Trophoblast cell (in vitro differentiated cells and primary cell): Measurements from ENCODE around the gene TTC39C.

Experiments
- DNase-seq, 2 donors: peaks; one replicate each; pipeline ENCODE4 v3.0.0-alpha.2; 2016
- H2AFZ ChIP-seq: 2 replicates; pipeline ENCODE4 v1.6.1; 2013; ENCODE audit warnings: low read length, moderate library complexity, mild to moderate bottlenecking; ENCODE audit not compliant: insufficient read depth, poor library complexity
- H2AK5ac ChIP-seq: 2 replicates; pipeline ENCODE4 v1.6.1; 2013; ENCODE audit warnings: mild to moderate bottlenecking, low read length
- H2BK120ac ChIP-seq: 2 replicates; pipeline ENCODE4 v1.6.1; 2013; ENCODE audit warnings: low read length, mild to moderate bottlenecking, moderate library complexity; ENCODE audit not compliant: insufficient read depth, poor library complexity
- H2BK12ac ChIP-seq: 2 replicates; pipeline ENCODE4 v1.6.1; 2013; ENCODE audit warnings: mild to moderate bottlenecking, low read length, moderate library complexity
- H2BK5ac ChIP-seq: 2 replicates; pipeline ENCODE4 v1.6.1; 2013; ENCODE audit warnings: low read length, low read depth, moderate library complexity, mild to moderate bottlenecking; ENCODE audit not compliant: poor library complexity
- H3K14ac ChIP-seq: 2 replicates; pipeline ENCODE4 v1.6.1; 2013; ENCODE audit warnings: mild to moderate bottlenecking, low read length
- H3K18ac ChIP-seq: 2 replicates; pipeline ENCODE4 v1.6.1; 2013; ENCODE audit warnings: mild to moderate bottlenecking, low read length
- H3K23ac ChIP-seq: 2 replicates; pipeline ENCODE4 v1.6.1; 2013; ENCODE audit warnings: low read length
- H3K27ac ChIP-seq: 2 replicates; pipeline ENCODE4 v1.5.1; 2013; ENCODE audit warnings: low read depth, mild to moderate bottlenecking, inconsistent platforms, low read length, moderate library complexity
- H3K27me3 ChIP-seq: 2 replicates; pipeline ENCODE4 v1.6.1; 2013; ENCODE audit warnings: inconsistent platforms, mild to moderate bottlenecking, low read length, moderate library complexity; ENCODE audit not compliant: insufficient read depth
- H3K36me3 ChIP-seq, 2 experiments: 1 replicate in 1 of 2; 2 replicates in 1 of 2; pipeline ENCODE4 v1.6.1; 2013; ENCODE audit warnings: low read length in 2 of 2, mild to moderate bottlenecking in 2 of 2, moderate library complexity in 1 of 2; ENCODE audit not compliant: insufficient read depth in 2 of 2, control insufficient read depth in 1 of 2
- H3K4ac ChIP-seq: 2 replicates; pipeline ENCODE4 v1.6.1; 2013; ENCODE audit warnings: low read depth, mild to moderate bottlenecking, low read length, moderate library complexity
- H3K4me1 ChIP-seq, 2 experiments: 1 replicate in 1 of 2; 2 replicates in 1 of 2; pipeline ENCODE4 v1.6.1; 2013; ENCODE audit warnings: low read length in 2 of 2, mild to moderate bottlenecking in 2 of 2, moderate library complexity in 1 of 2; ENCODE audit not compliant: insufficient read depth in 2 of 2, control insufficient read depth in 1 of 2
- H3K4me2 ChIP-seq: 2 replicates; pipeline ENCODE4 v1.6.1; 2013; ENCODE audit warnings: inconsistent platforms, mild to moderate bottlenecking, low read length, moderate library complexity
- H3K4me3 ChIP-seq: 2 replicates; pipeline ENCODE4 v1.5.1; 2013; ENCODE audit warnings: mild to moderate bottlenecking, low read depth, low read length, inconsistent platforms
- H3K79me1 ChIP-seq: one replicate; pipeline ENCODE4 v1.6.1; 2013; ENCODE audit warnings: low read length
- H3K79me2 ChIP-seq: 2 replicates; pipeline ENCODE4 v1.6.1; 2013; ENCODE audit warnings: low read length, mild to moderate bottlenecking; ENCODE audit not compliant: control insufficient read depth, insufficient read depth, poor library complexity
- H3K9ac ChIP-seq: 2 replicates; pipeline ENCODE4 v1.6.1; 2013; ENCODE audit warnings: mild to moderate bottlenecking, low read length
- H3K9me3 ChIP-seq: 2 replicates; pipeline ENCODE4 v1.6.1; 2013; ENCODE audit warnings: low read depth, mild to moderate bottlenecking, control low read depth, inconsistent platforms, low read length; ENCODE audit not compliant: insufficient read depth
- H4K12ac ChIP-seq: 2 replicates; pipeline ENCODE4 v1.6.1; 2013; ENCODE audit warnings: low read depth, mild to moderate bottlenecking, low read length, moderate library complexity
- H4K8ac ChIP-seq: 2 replicates; pipeline ENCODE4 v1.6.1; 2013; ENCODE audit warnings: low read depth, mild to moderate bottlenecking, low read length, moderate library complexity
- H4K91ac ChIP-seq: one replicate; pipeline ENCODE4 v1.6.1; 2013; ENCODE audit warnings: low read depth, mild to moderate bottlenecking, low read length, moderate library complexity
- WGBS: extraction: QIAGEN DNeasy Blood & Tissue Kit; methylation state at CpG from one replicate; pipeline ENCODE4 v1.1.7; 2013; ENCODE audit warnings: missing lambda C conversion rate; ENCODE audit not compliant: insufficient read length, insufficient coverage; ENCODE audit errors: extremely low coverage; 5-methylcytosine and 5-hydroxymethylcytosine counted together

Gene TTC39C

GRCh38 chr18:24018299-24018886 lies 3.8 kb downstream of the TTC39C start:
- Histone ChIP-seq H2BK120ac (no peak overlapping the region), H3K36me3 (no peaks in the 10 kb centered on the region), H4K91ac (no peak overlapping the region), H3K79me1 (peaks cover 12% of the 10 kb centered on the region), H3K14ac (no peak overlapping the region), H4K12ac (no peak overlapping the region), H3K4me3 (no peak overlapping the region), H2BK12ac (no peak overlapping the region), H3K23ac (no peak overlapping the region), H2AFZ (no peak overlapping the region), H3K27me3 (no peaks in the 10 kb centered on the region), H3K27ac (no peak overlapping the region), H4K8ac (no peak overlapping the region), H2AK5ac (no peak overlapping the region), H3K4me2 (no peak overlapping the region), H3K4me1 (peaks cover 8 to 12% of the 10 kb centered on the region in 2 experiments), H2BK5ac (no peak overlapping the region), H3K18ac (no peak overlapping the region), H3K4ac (no peak overlapping the region), H3K9me3 (no peaks in the 10 kb centered on the region), H3K79me2 (peaks cover 8% of the 10 kb centered on the region), H3K9ac (no peak overlapping the region)
- no peak for DNase-seq
- WGBS, result no CpG with 5 or more reads among the region's 11 CpGs

- H4K8ac ChIP-seq, result no peak overlapping the region
- H4K91ac ChIP-seq, result no peak overlapping the region
- H3K4me2 ChIP-seq, result no peak overlapping the region
- H3K36me3 ChIP-seq, result no peaks in the 10 kb centered on the region
- no peak overlapping the region for H3K27ac ChIP-seq
- peaks cover 5% of the 10 kb centered on the region for H3K79me1 ChIP-seq
- H4K12ac ChIP-seq, result no peak overlapping the region
- H3K27me3 ChIP-seq, result no peaks in the 10 kb centered on the region
- peaks cover 5% of the 10 kb centered on the region for H3K79me2 ChIP-seq
- WGBS, result no CpG with 5 or more reads among the region's 5 CpGs
- H2BK5ac ChIP-seq, result no peak overlapping the region
- no peak overlapping the region for H3K18ac ChIP-seq
- H2AK5ac ChIP-seq, result no peak overlapping the region
- H3K9me3 ChIP-seq, result no peaks in the 10 kb centered on the region
- H2BK120ac ChIP-seq, result no peak overlapping the region
- H3K14ac ChIP-seq, result no peak overlapping the region
- no peak for DNase-seq
- H2AFZ ChIP-seq, result no peak overlapping the region
- no peak overlapping the region for H3K23ac ChIP-seq
- no peak overlapping the region for H3K4me3 ChIP-seq
- H3K4me1 ChIP-seq, result peaks cover 8 to 14% of the 10 kb centered on the region in 2 experiments
- no peak overlapping the region for H3K4ac ChIP-seq
- no peak overlapping the region for H3K9ac ChIP-seq
- H2BK12ac ChIP-seq, result no peak overlapping the region
Measured at GRCh38 chr18:24019641-24020331, 5.2 kb downstream of the TTC39C start.

- no peak overlapping the region for H3K23ac ChIP-seq
- no peak overlapping the region for H2BK120ac ChIP-seq
- peaks cover 6 to 11% of the 10 kb centered on the region in 2 experiments for H3K4me1 ChIP-seq
- no peaks in the 10 kb centered on the region for H3K9me3 ChIP-seq
- no peak overlapping the region for H4K12ac ChIP-seq
- H2AK5ac ChIP-seq, result no peak overlapping the region
- H3K36me3 ChIP-seq, result no peaks in the 10 kb centered on the region
- H4K8ac ChIP-seq, result no peak overlapping the region
- no peak overlapping the region for H3K27ac ChIP-seq
- H3K4ac ChIP-seq, result no peak overlapping the region
- no peak overlapping the region for H4K91ac ChIP-seq
- H3K4me2 ChIP-seq, result no peak overlapping the region
- no peak overlapping the region for H2BK5ac ChIP-seq
- H3K4me3 ChIP-seq, result no peak overlapping the region
- no CpG with 5 or more reads among the region's 3 CpGs for WGBS
- no peak for DNase-seq
- no peaks in the 10 kb centered on the region for H3K27me3 ChIP-seq
- H2BK12ac ChIP-seq, result no peak overlapping the region
- no peaks in the 10 kb centered on the region for H3K79me1 ChIP-seq
- H3K14ac ChIP-seq, result no peak overlapping the region
- no peak overlapping the region for H3K9ac ChIP-seq
- no peaks in the 10 kb centered on the region for H3K79me2 ChIP-seq
- no peak overlapping the region for H2AFZ ChIP-seq
- no peak overlapping the region for H3K18ac ChIP-seq
Measured at GRCh38 chr18:24021505-24021904, 7.0 kb downstream of the TTC39C start.

- H3K79me1 ChIP-seq, result no peaks in the 10 kb centered on the region
- no peaks in the 10 kb centered on the region for H3K79me2 ChIP-seq
- H3K18ac ChIP-seq, result no peak overlapping the region
- no peak overlapping the region for H3K9ac ChIP-seq
- no peak for DNase-seq
- no peak overlapping the region for H2BK5ac ChIP-seq
- no peak overlapping the region for H2AFZ ChIP-seq
- H3K4me1 ChIP-seq, result peaks cover 6 to 10% of the 10 kb centered on the region in 2 experiments
- no peak overlapping the region for H4K91ac ChIP-seq
- no CpG with 5 or more reads among the region's 4 CpGs for WGBS
- H3K23ac ChIP-seq, result no peak overlapping the region
- no peaks in the 10 kb centered on the region for H3K27me3 ChIP-seq
- no peak overlapping the region for H4K8ac ChIP-seq
- H3K9me3 ChIP-seq, result no peaks in the 10 kb centered on the region
- no peaks in the 10 kb centered on the region for H3K36me3 ChIP-seq
- H3K14ac ChIP-seq, result no peak overlapping the region
- H2BK12ac ChIP-seq, result no peak overlapping the region
- H4K12ac ChIP-seq, result no peak overlapping the region
- no peak overlapping the region for H3K4ac ChIP-seq
- no peak overlapping the region for H3K4me2 ChIP-seq
- no peak overlapping the region for H3K4me3 ChIP-seq
- no peak overlapping the region for H3K27ac ChIP-seq
- no peak overlapping the region for H2AK5ac ChIP-seq
- H2BK120ac ChIP-seq, result no peak overlapping the region
Measured at GRCh38 chr18:24022161-24022560, 7.6 kb downstream of the TTC39C start.
